Colonic mucosa (tissue), 4 donors: Measurements from ENCODE around the gene IL13RA2. TPM values are rescaled to one million over a fixed set of nuclear protein-coding genes. Genes with fewer than 3 reads are reported as not detected.

Experiments used
- DNase-seq: peaks from one replicate; pipeline ENCODE4 v3.0.0-alpha.2; 2020
- H3K27ac ChIP-seq: fragments of 200-600 bp; one replicate; pipeline ENCODE4 v1.8.0; 2021
- H3K27me3 ChIP-seq: fragments of 200-600 bp; one replicate; pipeline ENCODE4 v1.8.0; 2021
- H3K36me3 ChIP-seq: fragments of 200-600 bp; one replicate; pipeline ENCODE4 v1.8.0; 2021
- H3K4me1 ChIP-seq: fragments of 200-600 bp; one replicate; pipeline ENCODE4 v1.8.0; 2021; ENCODE audit warnings: mild to moderate bottlenecking
- H3K4me3 ChIP-seq: fragments of 200-600 bp; one replicate; pipeline ENCODE4 v1.8.0; 2021
- H3K9ac ChIP-seq, 2 donors: one replicate each; pipeline ENCODE4 v1.7.0; 2013; ENCODE audit warnings: control low read depth in 2 of 2, low read depth in 2 of 2, low read length in 2 of 2
- H3K9me3 ChIP-seq: fragments of 200-600 bp; one replicate; pipeline ENCODE4 v1.8.0; 2021
- CTCF ChIP-seq: fragments of 200-600 bp; IDR thresholded peaks from one replicate; pipeline ENCODE4 v1.8.0; 2022; ENCODE audit warnings: antibody characterized with exemption, mild to moderate bottlenecking
- intact Hi-C: fragments of 100-400 bp; cut with DNase I; formaldehyde crosslinking; loops from one replicate; pipeline ENCODE4 v1.14.1; 2022
- total RNA-seq, 2 donors: library from RNA; stranded (reverse); fragmentation: NEBNext Ultra II Directional in 1 of 2; extraction: Animal tissue kit (Norgen Biotek cat#: 25700) in 1 of 2; gene quantifications; one replicate each; pipeline ENCODE4 v1.2.1, GENCODE V29; 2021
- donor health status: healthy.
- donor health status: DM: no; HTN: no; CAD: no.
- donor health status: DM: no; HTN: no; CAD: no.

The IL13RA2 gene
- total RNA-seq, 2 donors from 2014 or later = 0.37 TPM; not detected in 1

GRCh38 chrX:114973013-114973412 lies 44.4 kb downstream of the IL13RA2 start:
- H3K27me3 ChIP-seq = no peaks in the 10 kb centered on the region
- H3K4me3 ChIP-seq = no peak overlapping the region
- no peak overlapping the region for H3K27ac ChIP-seq
- no peaks in the 10 kb centered on the region for H3K9me3 ChIP-seq
- no peaks in the 10 kb centered on the region for H3K36me3 ChIP-seq
- no peaks in the 10 kb centered on the region for H3K4me1 ChIP-seq
- no peak for TF ChIP-seq CTCF
- intact Hi-C loops = no loop called here
- no peak overlapping the region for H3K9ac ChIP-seq
- DNase-seq = no peak

- Histone ChIP-seq H3K27me3 (no peaks in the 10 kb centered on the region), H3K27ac (no peak overlapping the region), H3K4me3 (no peak overlapping the region), H3K4me1 (no peaks in the 10 kb centered on the region), H3K9ac (no peak overlapping the region), H3K36me3 (no peaks in the 10 kb centered on the region), H3K9me3 (no peaks in the 10 kb centered on the region)
- intact Hi-C loops = no loop called here
- TF ChIP-seq CTCF = no peak
- no peak for DNase-seq
Observed at GRCh38 chrX:114970806-114971205, 46.6 kb downstream of the IL13RA2 start.

- Histone ChIP-seq H3K27me3 (no peaks in the 10 kb centered on the region), H3K9ac (no peak overlapping the region), H3K9me3 (no peaks in the 10 kb centered on the region), H3K4me3 (no peak overlapping the region), H3K27ac (no peak overlapping the region), H3K4me1 (no peaks in the 10 kb centered on the region), H3K36me3 (no peaks in the 10 kb centered on the region)
- intact Hi-C loops = no loop called here
- DNase-seq = no peak
- TF ChIP-seq CTCF = no peak
Observed at GRCh38 chrX:114964374-114964773, 53.0 kb downstream of the IL13RA2 start.

- no peaks in the 10 kb centered on the region for H3K4me1 ChIP-seq
- intact Hi-C loops = no loop called here
- H3K36me3 ChIP-seq = no peaks in the 10 kb centered on the region
- H3K27ac ChIP-seq = no peak overlapping the region
- no peak overlapping the region for H3K9ac ChIP-seq
- no peak overlapping the region for H3K4me3 ChIP-seq
- no peaks in the 10 kb centered on the region for H3K27me3 ChIP-seq
- H3K9me3 ChIP-seq = no peaks in the 10 kb centered on the region
- TF ChIP-seq CTCF = no peak
- no peak for DNase-seq
Observed at GRCh38 chrX:114962209-114962608, 55.2 kb downstream of the IL13RA2 start.

GRCh38 chrX:114959729-114960128 lies 57.7 kb downstream of the IL13RA2 start:
- no peaks in the 10 kb centered on the region for H3K4me1 ChIP-seq
- no peaks in the 10 kb centered on the region for H3K36me3 ChIP-seq
- H3K9me3 ChIP-seq = no peaks in the 10 kb centered on the region
- no peak overlapping the region for H3K9ac ChIP-seq
- no peak for TF ChIP-seq CTCF
- H3K4me3 ChIP-seq = no peak overlapping the region
- H3K27ac ChIP-seq = no peak overlapping the region
- DNase-seq = no peak
- intact Hi-C loops = loop anchor here (10.0 kb wide), 1 partner anchor 335 kb away; no protein-coding TSS in a partner anchor
- H3K27me3 ChIP-seq = no peaks in the 10 kb centered on the region

Other genes starting within 250 kb of the IL13RA2 start
- gene RBMXL3, start 171.8 kb upstream of the IL13RA2 start, total RNA-seq = not detected
- 1 to 10 TPM in 1 of 2 donors, under 1 TPM in 1; 0.44 to 2.7 TPM for gene LRCH2, start 216.5 kb upstream of the IL13RA2 start, total RNA-seq